HG03469 (cell line): ENCODE results near the gene CAPN9.

Source experiments
- ATAC-seq: cut with Tn5 transposase; IDR thresholded peaks from one replicate; pipeline ENCODE4 v1.9.1; 2021; ENCODE audit warnings: mild to moderate bottlenecking, moderate library complexity, moderate number of reproducible peaks; ENCODE audit not compliant: unreplicated experiment

Gene CAPN9

DNA sequence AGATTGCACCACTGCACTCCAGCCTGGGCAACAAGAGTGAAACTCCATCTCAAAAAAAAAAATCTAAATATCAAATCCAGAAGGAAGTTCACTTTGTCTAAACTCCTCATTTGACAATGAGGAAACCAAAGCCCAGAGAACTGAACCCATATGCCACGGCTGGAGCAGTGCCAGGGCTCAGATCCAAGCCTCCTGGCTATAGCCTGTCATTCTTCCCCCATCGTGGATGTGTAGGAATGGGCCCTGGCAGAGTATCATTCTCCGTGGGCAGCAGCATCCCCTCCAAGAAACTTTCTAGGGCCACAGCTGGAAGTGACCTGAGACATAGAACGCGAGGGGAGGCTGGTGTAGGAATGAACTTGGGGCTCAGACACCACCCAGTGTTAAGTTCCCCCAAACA lies 47.2 kb downstream of the CAPN9 start:
- ATAC-seq, result no peak

GRCh38 chr1:230794871-230795605 lies 47.9 kb downstream of the CAPN9 start:
- ATAC-seq, result no peak

GRCh38 chr1:230796626-230797025 lies 49.4 kb downstream of the CAPN9 start:
- ATAC-seq, result no peak

DNA sequence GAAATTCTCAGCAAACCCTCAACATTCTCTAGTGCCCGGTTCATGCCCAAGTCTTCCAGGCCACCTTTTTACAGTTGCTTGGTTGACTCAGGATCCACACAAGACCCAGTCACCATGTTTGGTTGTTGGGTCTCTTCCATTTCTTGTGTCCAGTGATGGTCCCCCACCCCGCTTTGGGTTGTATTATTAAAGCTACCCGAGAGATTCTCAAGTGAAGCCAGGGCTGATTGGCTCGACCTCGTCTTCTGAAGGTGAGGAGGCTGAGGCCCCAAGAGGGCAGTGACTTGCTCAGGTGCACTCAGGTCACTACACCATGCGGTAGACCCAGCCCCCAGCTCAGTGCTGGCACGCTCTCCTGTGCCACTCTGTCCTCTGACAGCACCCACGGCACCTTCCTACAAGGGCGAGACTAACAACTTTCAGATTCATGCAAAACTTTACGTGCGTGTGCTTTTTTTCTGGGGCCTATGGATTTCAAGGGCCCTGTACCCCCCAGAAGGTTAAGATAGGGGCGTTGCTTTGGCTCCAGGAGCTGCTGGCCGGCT lies 50.3 kb downstream of the CAPN9 start:
- ATAC-seq, result no peak

DNA sequence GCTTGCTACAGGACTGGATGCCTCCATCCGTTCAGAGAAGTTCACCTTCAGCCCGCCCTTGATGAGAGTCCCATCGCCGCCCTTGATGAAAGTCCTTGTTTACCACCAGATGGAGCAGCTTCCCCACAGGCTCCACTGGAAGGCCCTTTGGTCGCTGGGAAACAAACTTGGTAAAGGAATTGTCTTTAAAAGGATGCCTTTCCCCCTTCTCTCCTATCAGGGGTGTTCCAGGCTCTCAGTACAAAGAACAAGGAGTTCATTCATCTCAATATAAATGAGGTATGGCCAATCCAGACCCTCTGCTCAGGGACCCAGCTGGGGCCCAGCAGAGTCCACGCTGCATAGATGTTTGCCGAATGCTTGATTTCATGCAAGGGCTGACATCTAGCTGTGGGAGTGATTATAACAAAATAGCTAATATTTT lies 50.8 kb downstream of the CAPN9 start:
- no peak for ATAC-seq

DNA sequence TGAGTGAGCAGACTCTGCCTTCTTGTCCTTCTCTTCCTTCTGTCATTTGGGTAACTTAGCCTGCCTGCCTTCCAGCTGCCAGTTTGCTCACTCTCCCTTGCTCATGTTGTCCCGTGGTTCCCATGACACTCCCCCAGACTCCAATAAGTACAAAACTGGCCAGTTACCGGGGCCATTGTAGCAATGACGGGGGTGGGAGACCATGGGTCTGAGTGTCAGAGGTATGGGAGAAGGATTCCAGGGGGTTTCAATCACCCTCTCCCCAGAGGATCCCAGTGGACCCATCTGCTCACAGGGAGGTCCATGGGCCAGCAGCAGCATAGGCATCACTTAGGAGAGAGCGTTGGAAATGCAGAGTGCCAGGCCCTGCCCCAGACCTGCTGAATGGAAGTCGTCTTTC lies 51.3 kb downstream of the CAPN9 start:
- no peak for ATAC-seq

DNA sequence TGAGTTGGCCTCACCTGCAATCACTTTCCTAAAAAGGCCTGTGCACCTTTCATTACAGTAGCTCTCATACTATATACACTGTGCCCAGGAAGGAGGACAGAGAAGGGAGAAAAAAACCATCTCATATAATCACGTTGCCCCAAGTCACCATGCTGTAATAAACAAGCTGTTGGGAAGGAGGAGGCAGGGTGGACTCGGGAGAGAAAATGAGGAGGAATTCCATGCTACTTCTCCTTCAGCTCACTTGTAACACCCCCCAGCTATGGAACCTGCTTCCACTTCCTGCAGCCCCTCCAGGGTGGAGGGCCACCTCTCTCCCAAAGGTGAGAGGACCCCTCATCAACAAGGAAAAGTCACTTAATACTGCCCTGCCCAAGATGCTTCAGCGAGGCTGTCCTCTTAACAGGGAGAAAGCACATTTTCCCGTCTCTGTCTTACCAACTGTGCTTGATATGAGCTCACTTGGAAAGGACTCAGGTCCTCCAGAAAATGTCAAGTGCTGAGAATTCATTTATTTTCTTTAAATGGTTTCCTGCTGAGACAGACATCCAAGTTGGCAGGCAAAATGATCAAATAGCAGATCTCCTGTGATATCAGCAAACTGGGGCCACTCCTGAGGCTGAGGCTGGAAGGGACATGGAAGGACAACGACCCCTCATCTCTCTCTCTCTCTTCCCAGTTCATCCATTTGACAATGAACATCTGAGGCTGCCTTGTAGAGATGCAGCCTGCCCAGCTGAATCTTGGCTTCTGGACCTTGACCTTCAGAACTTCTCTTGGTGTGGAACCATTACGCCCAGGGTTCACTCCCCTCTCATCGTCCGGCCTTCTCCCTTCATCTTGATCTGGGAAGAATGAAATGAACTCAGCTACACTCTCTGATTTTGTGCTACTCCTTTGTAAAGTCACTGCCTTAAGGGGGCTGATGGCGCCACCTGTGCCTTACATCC lies 54.0 kb downstream of the CAPN9 start:
- no peak for ATAC-seq

- no peak for ATAC-seq
These were observed 57.2 kb downstream of the CAPN9 start for GRCh38 chr1:230804396-230804795.

DNA sequence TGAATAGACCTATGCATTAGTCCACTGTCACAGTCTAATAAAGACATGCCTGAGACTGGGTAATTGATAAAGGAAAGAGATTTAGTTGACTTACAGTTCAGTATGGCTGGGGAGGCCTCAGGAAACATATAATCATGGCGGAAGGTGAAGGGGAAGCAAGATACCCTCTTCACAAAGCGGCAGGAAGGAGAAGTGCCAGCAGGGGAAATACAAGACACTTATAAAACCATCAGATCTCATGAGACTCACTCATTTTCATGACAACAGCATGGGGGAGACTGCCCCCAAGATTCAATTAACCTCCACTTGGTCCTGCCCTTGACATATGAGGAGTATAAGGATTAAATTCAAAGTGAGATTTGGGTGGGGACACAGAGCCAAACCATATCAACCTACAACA lies 59.4 kb downstream of the CAPN9 start:
- no peak for ATAC-seq

DNA sequence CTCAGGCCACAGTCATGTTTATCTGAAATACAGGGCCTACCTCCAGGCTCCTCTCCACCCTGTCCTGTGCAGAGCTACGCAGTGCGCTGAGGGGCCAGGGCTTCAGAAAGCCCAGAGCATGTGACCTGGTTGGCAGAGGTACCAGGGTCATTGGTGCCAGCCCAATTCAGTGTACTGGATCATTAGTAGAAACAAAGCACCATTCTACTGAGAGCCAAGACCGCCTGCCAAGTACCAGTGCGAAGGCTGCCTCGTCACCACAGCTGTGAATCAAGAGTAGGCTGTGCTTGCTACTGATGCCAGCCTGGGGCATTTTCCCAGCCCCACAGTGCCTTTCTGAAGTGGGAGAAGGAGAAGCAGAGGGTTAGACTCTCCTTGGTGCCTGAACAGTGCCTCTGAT lies 59.8 kb downstream of the CAPN9 start:
- no peak for ATAC-seq

GRCh38 chr1:230807561-230808280 lies 60.5 kb downstream of the CAPN9 start:
- no peak for ATAC-seq

- ATAC-seq, result no peak
These were observed 61.2 kb downstream of the CAPN9 start for GRCh38 chr1:230808281-230808872.

- ATAC-seq, result no peak
These were observed 62.2 kb downstream of the CAPN9 start for GRCh38 chr1:230809256-230809990.

DNA sequence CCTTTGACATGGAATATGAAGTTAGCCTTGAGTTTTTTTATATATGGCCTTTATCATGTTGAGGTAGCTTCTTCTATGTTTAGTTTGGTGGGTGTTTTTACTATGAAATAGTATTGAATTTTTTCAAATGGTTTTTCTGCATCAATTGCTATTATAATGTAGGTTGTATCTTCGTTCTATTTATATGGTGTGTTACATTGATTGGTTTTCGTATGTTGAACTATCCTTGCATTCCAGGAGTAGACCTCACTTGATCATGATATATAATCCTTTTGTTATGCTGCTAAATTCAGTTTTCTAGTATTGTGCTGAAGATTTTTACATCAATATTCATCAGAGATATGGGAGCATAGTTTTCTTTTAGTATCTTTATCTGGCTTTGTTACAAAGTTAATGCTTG lies 65.4 kb downstream of the CAPN9 start:
- ATAC-seq, result no peak

DNA sequence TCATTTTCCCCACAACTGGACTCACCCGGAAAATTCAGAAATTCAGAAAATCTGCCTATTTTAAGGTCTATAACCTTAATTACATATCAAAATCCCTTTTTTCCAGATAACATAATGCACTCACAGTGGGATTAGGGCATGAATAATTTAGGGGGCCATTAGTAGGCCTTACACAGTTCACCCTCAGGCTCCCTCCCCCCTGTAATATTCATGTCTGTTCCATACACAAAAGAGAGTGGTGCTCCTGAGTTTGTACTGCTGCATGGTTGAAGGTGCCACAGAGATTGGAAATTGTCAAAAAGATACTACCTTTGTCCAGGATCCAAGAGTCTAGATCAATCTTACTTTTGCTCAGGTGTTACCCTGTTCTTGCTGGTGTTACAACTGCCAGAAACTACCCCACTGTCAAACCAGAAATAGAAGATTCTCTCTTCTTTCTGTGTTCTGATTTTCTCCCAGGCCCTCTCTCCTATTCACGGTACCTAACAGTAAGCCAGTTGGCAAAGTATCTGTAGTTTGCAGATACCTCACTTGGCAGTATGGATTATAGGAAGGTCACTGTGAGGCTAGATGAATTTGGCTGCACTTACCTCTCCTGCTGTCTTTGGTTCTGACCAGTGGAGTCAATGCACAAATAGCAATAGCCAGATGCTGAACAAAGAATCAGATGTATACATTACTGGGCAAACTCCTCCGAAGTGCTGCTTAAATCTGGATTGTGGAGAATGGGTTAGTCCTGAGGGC lies 67.9 kb downstream of the CAPN9 start:
- ATAC-seq, result no peak

- ATAC-seq, result no peak
These were observed 68.8 kb downstream of the CAPN9 start for GRCh38 chr1:230816018-230816417.

DNA sequence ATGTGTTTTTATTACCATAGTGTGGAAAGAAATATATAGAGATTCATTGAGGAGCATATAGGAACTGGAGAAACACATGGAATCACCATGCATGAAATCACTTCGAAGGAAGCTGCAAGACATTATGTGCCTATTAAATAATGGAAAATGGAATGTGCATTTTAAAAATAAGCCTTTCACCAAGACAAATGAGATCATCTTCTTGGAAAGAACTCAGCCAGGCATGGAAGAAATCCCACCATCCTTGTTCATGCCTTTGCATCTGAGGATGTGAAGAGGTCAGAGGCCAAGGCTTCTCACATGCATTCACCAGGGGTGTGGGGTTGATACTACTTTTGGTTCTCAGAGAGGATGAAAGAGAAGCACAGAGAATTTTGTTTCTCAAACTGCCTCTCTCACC lies 71.2 kb downstream of the CAPN9 start:
- ATAC-seq, result no peak

GRCh38 chr1:230818901-230819300 lies 71.7 kb downstream of the CAPN9 start:
- ATAC-seq, result no peak

DNA sequence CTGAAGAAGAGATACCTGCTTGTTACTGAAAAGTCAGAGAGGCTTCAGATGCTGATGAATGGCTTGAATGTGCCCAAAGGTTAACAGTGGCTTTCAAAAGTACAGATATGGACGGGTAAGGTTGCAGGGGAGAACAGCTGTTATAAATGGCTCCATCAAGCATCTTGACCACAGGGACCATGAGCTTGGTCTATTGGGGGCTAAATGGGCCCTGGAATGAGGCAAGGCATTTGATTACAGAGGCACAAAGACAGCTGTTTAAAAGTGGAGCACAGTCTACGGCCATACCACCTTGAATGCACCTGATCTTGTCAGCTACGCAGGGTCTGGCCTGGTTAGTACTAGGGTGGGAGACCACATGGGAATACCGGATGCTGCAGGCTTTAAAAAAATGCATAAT lies 72.8 kb downstream of the CAPN9 start:
- no peak for ATAC-seq
